HG03045 (cell line): ENCODE results near the gene DDHD1.

ENCODE experiments used
- ATAC-seq: cut with Tn5 transposase; IDR thresholded peaks from one replicate; pipeline ENCODE4 v1.9.1; 2021; ENCODE audit warnings: mild to moderate bottlenecking, moderate library complexity; ENCODE audit not compliant: unreplicated experiment

DDHD1 gene

DNA sequence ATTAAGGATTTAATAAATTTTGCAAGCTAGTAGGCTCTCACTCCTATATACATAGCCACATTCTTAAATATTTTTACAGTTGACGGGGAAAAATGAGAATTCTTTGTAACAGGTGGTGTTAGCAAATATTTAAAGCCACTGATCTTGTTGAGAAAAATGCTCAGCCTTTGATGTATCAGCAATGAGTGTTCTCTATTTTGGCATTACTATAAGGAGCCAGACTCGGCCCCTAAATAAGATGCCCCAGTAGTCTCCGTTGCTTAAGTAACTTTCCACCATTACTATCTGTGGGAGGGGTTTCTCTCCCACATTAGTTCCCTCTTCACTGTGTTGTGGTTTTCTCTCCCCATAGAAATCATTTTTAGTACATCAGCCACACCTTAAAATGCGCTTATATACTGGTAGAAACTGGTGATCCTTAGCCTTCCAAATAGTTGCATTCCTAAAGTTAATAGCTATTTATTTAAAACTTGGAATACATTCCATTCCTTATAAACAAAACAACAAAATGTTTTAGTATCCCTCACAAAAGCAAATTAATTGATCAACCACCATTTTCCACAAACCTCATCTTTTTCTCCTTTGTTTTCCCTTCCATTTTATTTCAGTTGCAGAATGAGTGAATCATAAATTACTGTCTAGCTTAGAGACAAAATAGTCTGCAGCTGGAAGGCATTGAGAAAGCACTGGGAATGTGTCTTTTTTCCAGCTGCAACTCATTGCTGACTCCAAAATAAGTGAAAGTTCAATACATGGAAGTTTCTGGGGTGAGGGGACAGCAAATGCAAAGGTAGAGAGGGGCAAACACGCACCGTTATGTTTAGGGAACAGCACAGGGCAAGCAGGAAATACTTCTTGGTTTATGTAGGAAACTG lies 117.5 kb downstream of the DDHD1 start:
- no peak for ATAC-seq

DNA sequence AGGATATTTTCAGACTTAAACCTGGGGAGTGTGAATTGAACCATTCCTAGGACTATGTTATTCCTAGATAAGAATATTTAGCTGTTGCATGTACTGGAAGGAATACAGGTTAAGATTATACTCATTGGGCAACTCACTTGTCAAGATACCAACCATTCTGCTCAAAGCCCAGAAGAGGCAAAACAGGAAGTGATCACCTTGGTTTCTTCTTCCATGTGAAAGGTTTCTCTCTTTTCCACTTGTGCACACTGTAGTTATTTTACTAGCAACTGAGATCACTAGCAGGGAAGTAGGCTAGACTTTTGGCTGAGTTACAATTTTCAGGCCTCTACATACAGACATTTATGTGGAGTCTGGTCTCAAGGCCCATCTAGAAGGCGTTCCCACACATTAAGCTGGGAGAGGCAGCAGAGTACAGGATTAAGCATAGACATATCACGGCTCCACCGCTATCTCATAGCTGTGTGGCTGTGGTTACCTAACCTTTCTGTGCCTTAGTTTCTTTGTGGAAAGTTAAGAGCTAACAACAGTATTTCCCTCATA lies 118.4 kb downstream of the DDHD1 start:
- no peak for ATAC-seq

DNA sequence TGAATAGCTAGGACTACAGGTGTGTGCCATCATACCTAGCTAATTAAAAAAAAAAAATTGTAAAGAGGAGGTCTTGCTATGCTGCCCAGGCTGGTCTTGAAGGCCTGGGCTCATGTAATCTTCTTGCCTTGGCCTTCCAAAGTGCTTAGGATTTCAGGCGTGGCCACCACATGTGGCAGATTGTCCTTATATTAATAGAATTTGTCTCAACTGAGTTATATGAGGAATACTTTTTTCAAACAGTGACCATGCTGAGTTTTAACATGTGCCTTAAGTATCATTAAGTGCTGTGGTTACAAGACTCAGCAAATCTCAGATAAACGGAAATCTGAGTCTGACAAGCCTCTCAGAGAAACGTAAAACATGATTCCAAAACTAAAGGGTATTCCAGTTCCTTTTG lies 119.1 kb downstream of the DDHD1 start:
- ATAC-seq: no peak

DNA sequence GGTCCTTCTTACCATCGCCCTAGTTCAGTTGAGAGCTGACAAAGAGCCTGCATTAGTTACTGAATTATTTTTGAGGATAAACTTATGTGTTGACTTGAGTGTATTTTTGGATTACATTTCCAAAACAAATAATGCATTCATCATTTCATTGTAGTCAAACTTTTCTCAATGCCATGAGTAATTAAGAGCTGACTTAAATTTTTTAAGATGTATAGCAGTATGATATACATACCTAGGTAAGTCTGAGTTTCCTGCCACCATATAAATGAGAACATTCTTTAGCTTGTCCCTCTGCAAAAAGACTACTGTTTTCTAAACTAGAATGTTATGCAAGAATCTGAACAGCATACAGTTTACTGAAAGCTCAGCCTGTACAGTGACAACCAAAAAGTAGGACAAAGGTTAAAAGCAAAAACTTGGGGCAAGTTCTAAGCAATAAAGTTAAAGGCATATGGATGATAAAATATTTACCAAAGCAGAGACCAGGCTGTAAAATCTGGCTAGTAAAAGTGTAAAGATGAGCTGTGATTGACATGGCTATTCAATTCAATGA lies 120.2 kb downstream of the DDHD1 start:
- ATAC-seq: no peak

DNA sequence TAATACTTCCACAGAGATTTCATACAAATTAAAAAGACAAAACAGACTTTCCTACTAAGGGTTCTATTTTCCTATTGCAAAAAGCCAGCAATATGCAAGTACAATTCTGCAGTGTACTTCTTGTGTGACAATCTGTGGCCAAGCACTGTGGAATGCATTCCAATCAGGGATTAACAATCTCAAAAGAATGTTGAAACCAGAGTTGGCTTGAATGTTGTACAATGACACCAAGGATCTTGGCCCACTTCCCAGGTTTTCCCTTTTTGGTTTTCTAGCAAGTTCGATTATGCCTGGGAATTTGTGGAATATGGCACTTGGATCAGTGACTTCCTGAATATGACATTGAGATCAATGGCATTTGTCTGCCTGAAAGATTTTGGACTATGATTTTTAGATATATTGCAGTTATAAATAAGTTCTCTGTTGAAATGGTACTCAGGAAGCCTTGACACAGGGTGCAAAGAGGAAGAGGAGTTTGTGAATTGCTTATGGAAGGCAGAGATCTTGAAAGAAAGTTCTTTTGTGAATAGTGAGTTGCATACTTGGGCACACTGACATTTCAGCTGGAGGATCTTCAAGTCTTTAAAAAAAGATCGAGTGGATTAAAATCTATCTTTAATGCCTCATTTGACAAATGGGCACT lies 120.8 kb downstream of the DDHD1 start:
- no peak for ATAC-seq

DNA sequence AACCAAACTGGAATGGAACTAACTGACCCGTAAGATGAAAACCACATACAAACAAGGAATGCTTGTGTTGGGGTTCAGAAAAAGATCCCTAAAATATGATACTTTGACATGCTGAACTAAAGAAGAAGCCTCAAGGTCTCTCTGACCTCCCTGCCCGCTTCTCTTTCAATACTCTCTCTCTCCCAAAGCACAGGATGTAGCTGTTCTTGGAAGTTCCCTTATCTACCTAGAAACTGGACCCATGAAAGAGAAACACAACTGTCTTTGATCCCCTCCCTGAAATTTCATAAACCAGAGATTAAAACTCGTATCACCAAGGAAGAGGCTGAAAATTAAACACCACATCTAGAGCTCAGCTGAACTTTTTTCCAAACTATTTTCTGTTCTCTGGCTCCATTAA lies 125.6 kb downstream of the DDHD1 start:
- no peak for ATAC-seq

DNA sequence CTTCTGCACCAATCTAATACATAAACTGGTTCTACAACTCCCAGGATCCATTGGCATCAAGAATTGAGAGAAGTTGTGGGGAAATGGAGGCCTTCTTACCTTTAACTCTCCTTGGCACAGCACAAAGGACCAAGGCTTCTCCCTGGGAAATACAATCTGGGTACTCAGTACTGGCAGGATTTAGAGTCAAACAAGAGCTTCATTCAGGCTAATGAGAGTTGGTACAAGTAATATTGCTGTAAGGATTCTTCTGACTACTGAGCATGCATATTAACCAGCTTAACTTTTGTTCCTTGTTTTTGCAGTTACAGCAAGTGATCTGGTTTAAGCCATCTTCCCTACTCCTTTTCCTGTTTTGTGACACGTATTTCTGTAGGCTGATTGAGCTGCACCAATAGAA lies 126.1 kb downstream of the DDHD1 start:
- no peak for ATAC-seq

DNA sequence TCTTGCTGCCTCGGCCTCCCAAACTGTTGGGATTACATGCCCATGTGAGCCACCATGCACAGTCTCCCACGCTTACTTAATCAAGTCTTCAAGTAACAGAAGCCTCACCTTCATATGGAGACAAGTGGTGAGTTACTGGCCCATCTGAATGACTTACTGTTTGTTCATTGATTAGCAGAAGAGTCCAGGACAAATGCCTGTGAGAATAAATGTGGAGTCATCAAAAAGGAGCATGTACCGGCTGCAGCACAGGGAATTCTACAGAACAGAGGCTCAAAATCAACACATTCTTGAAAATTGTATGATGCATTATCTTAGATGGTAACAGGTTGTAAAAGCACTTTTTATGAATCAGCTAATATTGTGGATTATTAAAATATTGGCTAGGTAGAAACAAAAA lies 129.8 kb downstream of the DDHD1 start:
- ATAC-seq: no peak

DNA sequence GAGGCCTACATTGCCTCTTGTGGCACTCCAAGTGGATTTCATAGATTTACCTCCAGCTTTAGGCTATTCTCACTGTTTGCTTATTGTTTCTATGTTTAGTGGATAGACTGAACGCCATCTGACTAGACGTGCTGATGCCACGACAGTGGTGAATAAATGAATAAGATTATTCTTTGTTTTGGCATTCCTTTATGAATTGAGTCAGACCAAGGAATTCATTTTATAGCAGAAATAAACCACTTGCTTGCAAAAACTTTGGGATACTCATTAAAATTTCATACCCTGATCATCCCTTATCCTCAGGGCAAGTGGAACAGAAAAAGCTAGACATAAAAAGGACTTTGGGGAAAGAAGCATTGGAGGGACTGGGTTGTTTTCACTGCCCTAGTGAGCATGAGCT lies 130.5 kb downstream of the DDHD1 start:
- ATAC-seq: no peak

DNA sequence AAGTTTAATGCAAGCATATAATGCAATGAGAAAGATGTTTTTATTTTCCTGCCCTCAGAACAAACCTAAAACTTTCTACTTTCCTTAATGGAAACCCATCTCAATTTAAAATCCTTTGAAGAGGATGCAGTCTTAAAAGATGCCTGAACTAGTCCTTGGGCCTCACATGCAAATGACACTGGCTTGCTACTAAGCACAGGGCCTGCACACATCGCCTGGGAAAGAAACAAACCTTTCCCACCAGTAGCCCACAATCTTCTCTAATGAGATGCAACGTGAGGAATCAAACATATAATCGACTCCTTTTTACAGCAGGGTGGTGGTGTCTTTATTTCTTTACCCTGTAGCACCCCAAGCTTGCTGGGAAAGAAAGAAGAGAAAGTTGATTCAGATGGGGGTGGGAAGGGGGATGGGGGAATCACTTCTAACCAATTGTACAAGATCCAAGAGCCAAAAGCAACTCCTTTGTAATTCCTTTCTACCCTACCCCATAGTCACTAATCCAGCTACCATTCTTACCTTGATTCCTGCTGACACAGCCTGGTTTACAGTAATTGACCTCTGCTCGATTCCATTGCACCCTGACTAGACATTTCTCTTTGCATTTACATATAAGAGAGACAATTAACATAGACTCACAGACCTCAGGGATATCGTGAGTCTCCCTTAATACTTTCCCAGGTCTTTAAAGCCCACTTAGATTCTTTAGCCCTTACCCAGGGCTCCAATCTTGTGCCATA lies 132.8 kb downstream of the DDHD1 start:
- no peak for ATAC-seq

DNA sequence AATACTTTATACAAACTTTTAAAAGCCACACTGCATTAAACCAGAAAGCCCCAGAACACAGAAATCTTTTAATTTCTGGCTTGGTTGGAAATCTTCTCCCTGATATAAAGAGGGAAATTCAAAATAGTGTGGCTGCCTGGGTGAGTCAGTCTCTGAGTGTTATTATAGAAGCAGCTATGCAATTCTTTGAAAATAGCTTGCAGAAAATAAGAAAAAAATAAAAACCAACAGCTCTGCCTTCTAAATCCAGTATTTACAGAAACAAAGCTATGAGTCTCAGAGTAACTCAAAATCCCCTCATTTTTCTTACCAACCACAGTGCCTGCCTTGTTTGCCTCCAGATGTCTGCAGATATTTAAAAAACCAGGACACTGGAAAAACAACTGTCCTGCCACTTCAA lies 133.7 kb downstream of the DDHD1 start:
- no peak for ATAC-seq

DNA sequence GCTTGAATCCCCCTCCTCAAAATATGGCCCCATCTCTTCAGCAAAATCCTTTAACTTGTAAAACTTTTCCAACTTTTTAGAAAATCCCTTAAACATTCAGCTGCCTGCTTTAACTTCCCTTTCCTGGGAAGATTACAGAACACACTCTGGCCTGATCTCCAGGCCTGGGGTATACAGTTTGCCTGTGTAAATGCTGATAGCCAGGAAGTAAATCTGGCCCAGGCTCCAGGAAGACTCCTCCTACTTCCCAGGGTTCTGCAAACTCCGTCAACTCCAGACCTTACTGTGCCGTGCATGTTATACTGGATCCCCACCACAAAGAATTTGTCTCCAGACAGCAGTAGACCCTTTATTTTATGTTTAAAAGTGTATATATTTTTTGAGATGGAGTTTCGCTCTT lies 135.3 kb downstream of the DDHD1 start:
- no peak for ATAC-seq

DNA sequence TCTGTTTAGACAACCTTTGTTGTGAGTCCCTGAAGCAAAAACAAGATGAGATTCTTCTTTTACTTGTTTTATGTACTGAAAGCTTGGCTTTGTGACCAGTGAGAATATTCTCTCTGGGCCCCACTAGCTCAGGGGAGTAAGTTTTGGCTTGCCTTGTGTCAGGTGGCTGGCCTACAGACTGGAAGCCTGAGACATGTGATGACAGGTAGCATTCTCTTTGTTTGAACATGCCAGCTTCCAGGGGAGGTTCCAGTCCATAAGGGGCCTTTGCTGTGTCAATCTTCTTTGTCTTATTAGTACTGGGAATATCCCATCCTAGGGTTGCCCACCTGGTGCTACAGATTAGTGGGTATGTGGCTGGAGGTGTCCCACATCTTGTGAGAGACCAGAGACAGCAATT lies 136.2 kb downstream of the DDHD1 start:
- ATAC-seq: no peak

DNA sequence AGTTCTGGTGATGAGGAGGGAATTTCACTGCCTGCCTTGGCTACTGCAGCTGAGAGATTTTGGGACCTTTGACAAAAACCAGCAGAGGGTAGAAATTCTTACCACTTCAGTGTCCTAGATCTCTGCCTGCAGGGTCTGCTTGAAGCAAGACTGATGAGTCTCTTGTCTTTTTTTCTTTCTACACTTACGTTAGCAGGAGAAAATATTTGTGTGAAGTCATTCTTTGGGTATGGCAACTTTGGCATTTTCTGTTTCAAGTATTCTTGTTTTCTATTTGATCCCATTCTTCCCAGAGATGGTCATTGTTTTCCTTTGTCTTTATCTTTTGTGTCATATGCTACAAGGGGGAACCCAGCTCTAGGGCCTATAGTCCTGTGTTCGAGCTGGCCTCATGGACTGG lies 136.6 kb downstream of the DDHD1 start:
- no peak for ATAC-seq

DNA sequence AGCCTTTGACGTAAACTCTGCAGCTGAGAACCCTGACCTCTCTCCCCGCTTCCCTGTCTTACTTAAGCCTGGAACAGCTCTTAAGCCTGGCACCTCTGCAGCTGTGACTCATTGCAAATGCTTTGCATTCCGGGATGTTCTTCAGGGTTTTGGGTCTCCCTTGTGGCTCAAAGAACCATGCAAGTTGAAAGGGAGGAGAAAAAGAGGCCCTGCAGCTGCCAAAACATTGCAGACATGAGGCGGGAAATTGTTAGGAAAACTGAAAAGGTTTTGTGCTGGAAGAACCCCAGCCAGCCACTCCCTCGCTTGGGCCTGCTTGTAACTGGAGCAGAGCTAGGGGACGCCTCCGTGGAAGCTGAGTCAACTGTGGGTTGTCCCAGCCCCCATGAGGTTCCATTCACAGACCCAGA lies 142.1 kb downstream of the DDHD1 start:
- no peak for ATAC-seq

DNA sequence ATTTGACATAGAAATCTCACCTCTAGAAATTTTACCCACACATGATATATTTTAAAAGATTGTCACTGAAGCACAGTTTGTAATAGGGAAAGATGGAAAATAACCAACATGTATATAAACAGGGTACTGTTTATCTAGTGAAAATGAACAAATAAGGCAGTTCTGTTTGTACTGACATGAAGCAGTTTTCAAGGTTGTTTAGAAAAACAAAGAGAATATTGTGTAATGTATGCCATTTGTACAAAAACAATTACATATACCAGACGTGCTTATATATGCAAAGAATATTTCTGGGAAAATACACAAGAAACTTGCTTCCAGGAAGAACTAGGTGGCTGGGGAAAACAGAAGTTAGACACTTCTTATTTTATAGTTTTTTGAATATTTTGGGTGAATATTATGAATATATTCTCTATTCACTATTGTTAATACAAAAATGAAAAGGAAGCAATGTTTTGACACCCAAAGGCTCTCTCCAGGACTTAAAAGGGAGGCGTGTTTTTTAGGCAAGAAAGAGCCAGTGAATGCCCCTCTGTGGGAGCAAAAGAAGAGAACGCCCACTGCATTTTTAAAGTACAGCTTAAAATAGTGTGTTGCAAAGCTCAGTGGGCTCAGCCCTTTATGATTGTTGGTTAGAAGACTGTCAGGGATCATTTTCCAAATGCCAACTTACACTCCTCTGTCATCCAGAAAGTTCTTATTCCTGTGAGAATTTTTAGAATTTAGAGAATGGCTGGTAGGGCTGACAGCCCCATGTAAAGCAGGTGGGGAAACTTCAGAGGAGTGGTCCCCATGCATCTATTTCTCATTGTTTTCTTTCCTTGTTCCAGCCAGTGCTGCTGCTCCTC lies 142.7 kb downstream of the DDHD1 start:
- ATAC-seq: no peak

DNA sequence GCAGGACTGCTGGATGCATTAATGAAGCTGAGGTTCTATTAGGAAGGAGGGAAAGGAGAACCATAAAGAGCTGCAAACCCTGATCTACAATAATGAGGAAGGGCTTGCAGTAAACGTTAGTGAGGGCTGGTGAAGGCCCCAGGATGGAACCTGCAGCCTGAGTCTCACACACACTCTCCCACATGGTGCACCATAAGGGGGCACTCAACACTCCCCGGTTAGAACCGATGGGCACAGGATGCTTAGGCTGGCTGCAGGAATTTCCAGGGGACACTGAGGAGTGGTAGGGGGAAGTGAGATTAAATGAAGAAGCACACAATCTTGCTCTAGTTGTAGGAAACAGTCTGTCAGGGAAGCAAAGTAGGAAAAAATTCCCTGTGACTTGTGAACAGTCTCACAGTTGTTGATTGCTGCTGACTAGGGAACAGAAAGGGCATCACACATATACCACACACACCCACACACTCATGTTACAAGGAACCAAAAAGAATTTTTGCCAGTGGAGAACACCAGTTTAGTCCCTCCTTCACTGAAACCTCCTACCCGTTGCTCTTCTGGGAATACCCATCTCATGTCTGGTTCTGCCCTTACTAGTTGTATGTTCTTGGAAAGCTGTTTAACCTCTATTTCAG lies 146.1 kb downstream of the DDHD1 start:
- ATAC-seq: no peak

DNA sequence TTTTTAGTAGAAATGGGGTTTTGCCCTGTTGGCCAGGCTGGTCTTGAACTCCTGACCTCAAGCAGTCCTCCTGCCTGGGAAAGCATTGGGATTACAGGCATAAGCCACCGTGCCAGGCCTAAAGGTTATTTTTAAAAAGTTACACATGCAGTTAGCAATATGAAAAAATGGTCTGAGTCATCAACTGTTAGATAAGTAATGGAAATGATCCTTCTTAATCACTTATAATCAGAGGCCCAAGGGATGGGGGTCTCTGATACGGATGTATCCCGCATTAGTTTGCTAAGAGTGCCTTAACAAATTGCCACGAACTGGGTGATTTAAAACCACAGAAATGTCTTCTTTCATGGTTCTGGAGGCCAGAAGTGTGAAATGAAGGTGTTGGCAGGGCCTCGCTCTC lies 148.1 kb downstream of the DDHD1 start:
- ATAC-seq: no peak

DNA sequence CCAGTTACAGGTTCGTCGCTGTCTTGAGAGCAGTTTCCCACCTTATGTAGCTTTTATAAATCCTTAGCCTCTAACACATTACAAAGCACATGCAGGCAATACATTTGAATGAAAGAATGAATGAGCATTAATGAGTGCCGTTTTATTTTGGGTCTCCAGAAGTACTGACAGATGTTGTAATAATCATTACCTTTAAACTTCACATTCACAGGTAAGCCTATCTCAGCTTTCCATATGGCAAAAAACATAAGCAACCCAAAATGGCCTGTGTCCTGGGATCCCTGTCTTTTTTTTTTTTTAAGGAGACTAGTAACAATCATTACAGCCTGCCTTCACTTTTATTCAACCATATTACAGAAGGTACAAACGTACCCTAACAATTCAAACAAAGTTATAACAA lies 149.3 kb downstream of the DDHD1 start:
- no peak for ATAC-seq

DNA sequence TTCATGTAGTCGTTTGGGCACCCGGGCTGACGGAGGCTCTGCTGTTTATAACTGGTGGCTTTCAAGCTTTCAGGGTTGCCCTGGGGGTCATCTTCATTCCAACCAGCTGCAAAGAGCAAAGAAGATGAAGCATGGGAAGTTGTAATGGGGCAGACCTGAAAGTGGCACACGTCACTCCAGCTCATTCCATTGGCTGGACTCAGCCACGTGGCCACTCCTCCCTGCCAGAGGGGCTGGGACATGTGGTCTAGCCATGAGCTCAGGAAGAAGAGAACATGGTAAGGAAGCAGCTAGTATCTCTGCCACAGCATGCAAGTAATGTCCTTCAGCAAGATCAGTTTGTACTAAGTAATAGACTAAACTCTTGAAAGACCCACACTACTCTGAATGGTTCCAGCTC lies 150.5 kb downstream of the DDHD1 start:
- no peak for ATAC-seq
